Uterus (tissue), 2 donors: Measurements from ENCODE around the gene NFIA.

Experiments
- POLR2A ChIP-seq, 2 donors: fragments of 450-650 bp; IDR thresholded peaks; one replicate each; pipeline ENCODE4 v1.6.1; 2016; ENCODE audit warnings: antibody characterized with exemption in 2 of 2, mild to moderate bottlenecking in 1 of 2, moderate library complexity in 1 of 2
- TF ChIP-seq, protein P1 (sequence below), 4 experiments: fragments of 200-600 bp in 2 of 4; fragments of 450-650 bp in 2 of 4; sonication (generic) in 2 of 4; IDR thresholded peaks; one replicate each; pipeline ENCODE4 v1.5.1; 2016 to 2019; ENCODE audit warnings: antibody characterized with exemption in 4 of 4, mild to moderate bottlenecking in 2 of 4, moderate library complexity in 1 of 4

DNA sequence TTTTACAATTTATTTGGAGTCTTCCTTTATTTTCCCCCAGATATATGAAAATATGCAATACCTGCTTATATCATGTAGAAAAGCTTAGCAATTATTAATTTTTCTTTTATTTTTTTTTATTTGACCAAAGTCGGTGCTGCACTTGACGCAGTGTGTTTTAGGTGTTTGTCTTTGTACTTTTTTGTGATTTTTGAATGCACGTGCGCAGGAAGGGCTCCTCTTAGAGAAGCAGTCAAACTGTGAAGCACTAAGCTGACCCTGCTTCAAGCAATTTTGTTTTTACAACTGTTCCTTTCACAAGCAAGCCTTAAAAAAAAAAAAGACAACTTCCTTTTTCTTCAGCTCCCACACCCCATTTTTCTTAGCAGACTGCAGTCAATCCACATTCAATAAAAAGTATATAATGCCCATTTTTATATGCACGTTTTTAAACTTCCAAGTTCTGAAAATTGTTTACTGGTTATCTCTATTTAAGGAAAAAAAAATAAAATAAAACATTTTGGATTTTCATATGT, 375.2 kb downstream of the NFIA start:
- TF ChIP-seq POLR2A (IDR thresholded peaks at IDR 0.05): no peak
- TF ChIP-seq, protein P1, sequence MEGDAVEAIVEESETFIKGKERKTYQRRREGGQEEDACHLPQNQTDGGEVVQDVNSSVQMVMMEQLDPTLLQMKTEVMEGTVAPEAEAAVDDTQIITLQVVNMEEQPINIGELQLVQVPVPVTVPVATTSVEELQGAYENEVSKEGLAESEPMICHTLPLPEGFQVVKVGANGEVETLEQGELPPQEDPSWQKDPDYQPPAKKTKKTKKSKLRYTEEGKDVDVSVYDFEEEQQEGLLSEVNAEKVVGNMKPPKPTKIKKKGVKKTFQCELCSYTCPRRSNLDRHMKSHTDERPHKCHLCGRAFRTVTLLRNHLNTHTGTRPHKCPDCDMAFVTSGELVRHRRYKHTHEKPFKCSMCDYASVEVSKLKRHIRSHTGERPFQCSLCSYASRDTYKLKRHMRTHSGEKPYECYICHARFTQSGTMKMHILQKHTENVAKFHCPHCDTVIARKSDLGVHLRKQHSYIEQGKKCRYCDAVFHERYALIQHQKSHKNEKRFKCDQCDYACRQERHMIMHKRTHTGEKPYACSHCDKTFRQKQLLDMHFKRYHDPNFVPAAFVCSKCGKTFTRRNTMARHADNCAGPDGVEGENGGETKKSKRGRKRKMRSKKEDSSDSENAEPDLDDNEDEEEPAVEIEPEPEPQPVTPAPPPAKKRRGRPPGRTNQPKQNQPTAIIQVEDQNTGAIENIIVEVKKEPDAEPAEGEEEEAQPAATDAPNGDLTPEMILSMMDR (IDR thresholded peaks at IDR 0.05): no peak
